ENCODE results near the gene AHCYL2.
"Not testable (repeated sequence)": the region's sequence is repeated elsewhere in the genome, so short reads cannot be mapped to it uniquely, and the experiment has no call there.

Gene AHCYL2

DNA sequence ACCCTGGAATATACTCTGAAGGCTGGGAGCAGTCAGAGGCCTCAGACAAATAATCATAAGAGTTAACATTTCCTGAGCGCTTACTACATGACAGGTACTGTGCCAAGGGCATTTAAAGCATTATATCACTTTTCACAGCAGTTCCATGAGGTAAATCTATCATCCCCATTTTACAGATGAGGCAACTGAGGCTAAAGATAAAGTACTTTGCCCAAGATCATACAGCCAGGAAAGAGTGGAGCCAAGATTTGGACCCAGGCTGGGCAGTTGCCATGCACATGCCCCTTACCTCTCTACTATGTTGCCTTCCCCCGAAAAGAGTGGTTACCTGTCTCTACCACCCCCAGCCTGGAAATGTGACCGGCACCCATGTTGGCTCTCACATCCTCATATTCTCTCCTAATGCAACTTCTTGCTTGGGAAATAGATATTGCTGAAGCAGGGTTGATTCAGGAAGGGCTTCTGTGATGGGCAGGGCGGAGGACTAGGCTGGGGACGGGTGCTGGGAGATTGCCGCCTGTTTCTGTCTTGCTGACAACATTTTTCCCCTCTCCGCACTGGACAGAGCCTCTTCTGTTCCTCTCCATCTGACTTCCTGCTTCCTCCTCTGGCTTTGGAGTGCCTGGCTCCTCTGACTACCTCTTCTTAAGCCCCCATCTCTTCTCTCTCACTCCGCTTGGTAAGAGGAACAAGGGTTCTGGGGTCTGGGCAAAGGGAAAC, 22.6 kb upstream of the AHCYL2 start:
- H3K4me3 Mint-ChIP-seq, result no peak overlapping the region
- H3K27me3 Mint-ChIP-seq, result peaks cover 2% of the 10 kb centered on the region
- no peaks in the 10 kb centered on the region for H3K4me1 Mint-ChIP-seq (ENCODE audit: low read depth)
- H3K36me3 Mint-ChIP-seq, result no peaks in the 10 kb centered on the region
- H3K9me3 Mint-ChIP-seq (ENCODE audit: low read depth), result no peaks in the 10 kb centered on the region
- H3K27ac Mint-ChIP-seq, result no peak overlapping the region

DNA sequence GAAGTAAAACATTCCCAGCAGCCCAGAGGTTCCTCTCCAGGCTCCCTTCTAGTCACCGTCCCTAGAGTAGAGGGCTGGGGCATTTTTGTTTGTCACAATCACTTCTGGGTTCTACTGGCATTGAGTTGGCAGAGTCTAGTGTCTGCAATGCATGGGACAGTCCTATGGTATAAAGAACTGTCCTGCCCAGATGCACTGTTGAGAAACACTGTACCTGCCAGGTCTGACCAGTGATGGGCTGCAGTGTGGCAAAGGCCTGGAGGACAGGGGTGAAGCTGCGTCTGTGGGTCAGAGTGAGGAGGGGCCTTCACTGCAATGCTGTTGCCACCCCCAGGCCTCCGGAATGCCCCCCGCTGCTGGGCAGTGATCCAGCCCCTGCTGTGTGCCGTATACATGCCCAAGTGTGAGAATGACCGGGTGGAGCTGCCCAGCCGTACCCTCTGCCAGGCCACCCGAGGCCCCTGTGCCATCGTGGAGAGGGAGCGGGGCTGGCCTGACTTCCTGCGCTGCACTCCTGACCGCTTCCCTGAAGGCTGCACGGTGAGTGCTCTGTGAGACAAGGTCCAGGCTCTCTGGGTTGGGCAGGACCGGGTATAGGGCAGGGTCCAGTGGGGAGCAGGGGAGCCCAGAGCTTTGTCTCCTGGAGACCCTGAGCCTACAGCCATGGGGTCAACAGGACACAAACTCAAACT, 21.6 kb upstream of the AHCYL2 start:
- Mint-ChIP-seq H3K4me3 (no peak overlapping the region), H3K4me1 (ENCODE audit: low read depth) (no peaks in the 10 kb centered on the region), H3K9me3 (ENCODE audit: low read depth) (no peaks in the 10 kb centered on the region), H3K27ac (no peak overlapping the region), H3K36me3 (no peaks in the 10 kb centered on the region), H3K27me3 (peaks cover 2% of the 10 kb centered on the region)

DNA sequence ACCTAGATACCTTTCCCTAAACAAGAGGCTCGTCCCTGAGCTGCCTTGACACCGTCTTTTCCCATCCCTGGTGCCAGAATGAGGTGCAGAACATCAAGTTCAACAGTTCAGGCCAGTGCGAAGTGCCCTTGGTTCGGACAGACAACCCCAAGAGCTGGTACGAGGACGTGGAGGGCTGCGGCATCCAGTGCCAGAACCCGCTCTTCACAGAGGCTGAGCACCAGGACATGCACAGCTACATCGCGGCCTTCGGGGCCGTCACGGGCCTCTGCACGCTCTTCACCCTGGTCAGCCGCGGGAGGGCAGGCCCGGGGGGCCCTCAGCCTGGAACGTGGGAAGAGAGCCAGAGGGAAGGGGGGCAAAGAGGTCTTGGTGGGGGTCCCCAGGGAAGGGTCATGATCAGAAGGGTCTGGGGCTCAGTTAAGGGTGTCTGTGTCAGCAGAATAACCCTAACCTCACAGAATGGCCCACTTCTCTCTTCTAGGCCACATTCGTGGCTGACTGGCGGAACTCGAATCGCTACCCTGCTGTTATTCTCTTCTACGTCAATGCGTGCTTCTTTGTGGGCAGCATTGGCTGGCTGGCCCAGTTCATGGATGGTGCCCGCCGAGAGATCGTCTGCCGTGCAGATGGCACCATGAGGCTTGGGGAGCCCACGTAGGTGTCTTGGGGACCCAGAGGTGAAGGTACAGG, 19.6 kb upstream of the AHCYL2 start:
- Mint-ChIP-seq H3K4me1 (ENCODE audit: low read depth) (no peaks in the 10 kb centered on the region), H3K4me3 (no peak overlapping the region), H3K27me3 (no peaks in the 10 kb centered on the region), H3K36me3 (no peaks in the 10 kb centered on the region), H3K27ac (no peak overlapping the region), H3K9me3 (ENCODE audit: low read depth) (no peaks in the 10 kb centered on the region)

DNA sequence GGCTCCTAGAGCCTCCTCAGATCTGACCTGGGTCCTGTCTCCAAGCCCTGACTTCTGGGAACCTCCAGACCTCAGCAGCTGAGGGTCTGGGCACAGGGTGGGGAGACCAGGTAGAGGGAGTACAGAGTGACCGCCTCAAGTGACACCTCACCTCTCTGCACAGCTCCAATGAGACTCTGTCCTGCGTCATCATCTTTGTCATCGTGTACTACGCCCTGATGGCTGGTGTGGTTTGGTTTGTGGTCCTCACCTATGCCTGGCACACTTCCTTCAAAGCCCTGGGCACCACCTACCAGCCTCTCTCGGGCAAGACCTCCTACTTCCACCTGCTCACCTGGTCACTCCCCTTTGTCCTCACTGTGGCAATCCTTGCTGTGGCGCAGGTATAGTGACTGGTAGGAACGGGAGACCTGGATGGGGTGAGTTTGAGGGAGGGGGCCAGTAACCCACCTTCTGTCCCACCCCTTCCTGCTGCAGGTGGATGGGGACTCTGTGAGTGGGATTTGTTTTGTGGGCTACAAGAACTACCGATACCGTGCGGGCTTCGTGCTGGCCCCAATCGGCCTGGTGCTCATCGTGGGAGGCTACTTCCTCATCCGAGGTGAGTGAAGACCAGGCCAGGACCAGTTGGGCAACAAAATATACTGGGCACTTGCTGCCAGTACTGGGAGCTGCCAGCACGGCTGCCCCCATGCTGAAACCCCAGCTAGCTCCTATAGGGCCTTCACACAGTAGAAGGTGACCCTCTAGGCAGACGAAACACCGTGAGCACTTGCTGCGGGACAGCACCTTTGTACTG, 18.6 kb upstream of the AHCYL2 start:
- no peaks in the 10 kb centered on the region for H3K4me1 Mint-ChIP-seq (ENCODE audit: low read depth)
- H3K27ac Mint-ChIP-seq, result no peak overlapping the region

DNA sequence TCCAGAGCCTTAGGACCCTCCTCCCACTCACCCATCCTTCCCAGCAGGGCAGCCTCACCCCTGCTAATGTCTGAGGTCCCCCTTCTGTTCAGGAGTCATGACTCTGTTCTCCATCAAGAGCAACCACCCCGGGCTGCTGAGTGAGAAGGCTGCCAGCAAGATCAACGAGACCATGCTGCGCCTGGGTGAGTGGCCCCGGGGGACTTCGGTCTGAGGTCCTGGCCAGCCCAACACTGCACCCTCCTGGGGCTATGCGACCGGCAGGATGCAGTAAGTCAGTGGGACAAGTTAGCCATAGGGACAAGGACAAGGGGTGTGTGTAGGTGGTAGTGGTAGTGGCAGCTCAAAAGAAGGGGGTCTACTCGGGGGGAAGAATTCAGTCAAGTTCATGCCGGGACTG, 16.2 kb upstream of the AHCYL2 start:
- Mint-ChIP-seq H3K27me3 (no peaks in the 10 kb centered on the region), H3K4me1 (ENCODE audit: low read depth) (no peaks in the 10 kb centered on the region), H3K36me3 (no peaks in the 10 kb centered on the region), H3K9me3 (ENCODE audit: low read depth) (no peaks in the 10 kb centered on the region), H3K27ac (no peak overlapping the region), H3K4me3 (no peak overlapping the region)

More for the DNA sequence above, 18.6 kb upstream of the AHCYL2 start:
- Mint-ChIP-seq H3K36me3 (no peaks in the 10 kb centered on the region), H3K9me3 (ENCODE audit: low read depth) (no peaks in the 10 kb centered on the region), H3K27me3 (no peaks in the 10 kb centered on the region), H3K4me3 (no peak overlapping the region)

DNA sequence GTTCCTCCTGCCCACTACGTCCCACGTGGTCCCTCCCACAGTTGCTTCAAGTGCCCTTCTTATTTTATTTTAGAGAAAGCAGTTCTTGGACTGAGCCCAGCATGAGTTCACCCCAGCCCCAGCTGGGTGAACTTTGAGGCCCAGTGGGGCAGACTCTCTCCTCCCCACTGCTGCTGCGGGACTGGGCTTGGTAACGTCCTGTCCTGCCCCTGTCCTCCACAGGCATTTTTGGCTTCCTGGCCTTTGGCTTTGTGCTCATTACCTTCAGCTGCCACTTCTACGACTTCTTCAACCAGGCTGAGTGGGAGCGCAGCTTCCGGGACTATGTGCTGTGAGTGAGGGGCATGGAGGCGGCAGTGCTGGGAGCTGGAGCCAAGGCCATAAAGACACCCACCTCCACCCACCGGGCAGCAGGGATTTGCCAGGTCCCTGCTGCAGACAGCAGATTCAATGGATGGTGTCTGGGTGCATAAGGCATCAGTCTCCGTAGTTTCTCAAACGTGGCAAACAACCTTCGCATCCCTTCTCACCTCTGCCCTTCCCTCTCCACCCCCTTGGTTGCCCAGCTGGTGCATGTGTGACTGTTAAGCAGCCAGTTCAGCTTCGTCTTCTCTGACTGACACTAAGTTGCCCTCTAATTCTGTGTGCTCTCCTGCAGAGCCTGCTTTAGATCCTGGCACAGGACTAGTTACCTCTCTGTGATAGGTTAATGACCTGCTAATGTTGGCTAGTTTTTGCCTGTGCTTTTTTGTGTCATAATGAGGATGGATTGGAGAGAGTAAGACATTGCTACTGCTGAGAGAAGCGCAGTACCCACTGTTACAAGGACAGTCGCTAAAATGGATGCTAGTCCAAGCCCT, 15.5 kb upstream of the AHCYL2 start:
- H3K4me3 Mint-ChIP-seq, result no peak overlapping the region
- H3K36me3 Mint-ChIP-seq, result no peaks in the 10 kb centered on the region
- H3K27me3 Mint-ChIP-seq, result no peaks in the 10 kb centered on the region
- no peaks in the 10 kb centered on the region for H3K9me3 Mint-ChIP-seq (ENCODE audit: low read depth)
- H3K27ac Mint-ChIP-seq, result no peak overlapping the region
- no peaks in the 10 kb centered on the region for H3K4me1 Mint-ChIP-seq (ENCODE audit: low read depth)

DNA sequence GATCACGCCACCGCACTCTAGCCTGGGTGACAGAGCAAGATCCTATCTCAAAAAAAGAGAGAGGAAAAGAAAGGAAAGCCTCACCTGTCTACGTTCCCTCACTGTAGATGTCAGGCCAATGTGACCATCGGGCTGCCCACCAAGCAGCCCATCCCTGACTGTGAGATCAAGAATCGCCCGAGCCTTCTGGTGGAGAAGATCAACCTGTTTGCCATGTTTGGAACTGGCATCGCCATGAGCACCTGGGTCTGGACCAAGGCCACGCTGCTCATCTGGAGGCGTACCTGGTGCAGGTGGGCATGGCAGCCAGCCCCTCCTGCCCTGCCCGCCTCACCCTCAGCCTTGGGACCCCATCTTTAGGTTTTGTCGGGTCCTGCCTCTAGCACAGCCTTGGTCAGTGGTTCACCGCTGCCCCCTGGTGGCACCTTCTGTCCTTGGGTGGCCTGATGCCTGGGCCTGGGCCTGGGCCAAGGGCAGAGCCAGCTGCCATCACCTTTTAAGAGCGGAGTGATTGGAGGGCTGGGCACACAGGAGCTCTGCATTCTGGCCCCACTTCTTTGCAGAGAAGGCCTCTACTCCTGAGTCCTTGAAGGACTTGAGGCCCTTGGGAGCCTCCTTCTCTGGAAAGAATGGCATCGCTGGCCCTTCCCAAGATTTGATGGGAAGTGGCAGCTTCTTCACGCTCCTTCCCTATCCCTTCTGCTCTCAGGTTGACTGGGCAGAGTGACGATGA, 14.4 kb upstream of the AHCYL2 start:
- Mint-ChIP-seq H3K27ac (no peak overlapping the region), H3K4me3 (no peak overlapping the region), H3K27me3 (no peaks in the 10 kb centered on the region), H3K36me3 (no peaks in the 10 kb centered on the region), H3K4me1 (ENCODE audit: low read depth) (no peaks in the 10 kb centered on the region), H3K9me3 (ENCODE audit: low read depth) (no peaks in the 10 kb centered on the region)

DNA sequence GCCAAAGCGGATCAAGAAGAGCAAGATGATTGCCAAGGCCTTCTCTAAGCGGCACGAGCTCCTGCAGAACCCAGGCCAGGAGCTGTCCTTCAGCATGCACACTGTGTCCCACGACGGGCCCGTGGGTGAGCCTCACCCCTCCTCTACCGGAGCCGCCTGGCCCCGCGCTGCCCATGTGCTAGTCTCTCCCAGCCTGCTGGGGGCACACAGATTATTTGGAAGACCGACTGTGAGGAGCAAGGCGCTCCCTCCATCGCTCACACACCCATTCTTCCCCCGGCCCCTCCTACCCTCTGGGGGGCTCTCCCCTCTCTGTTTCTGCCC, 13.9 kb upstream of the AHCYL2 start:
- H3K36me3 Mint-ChIP-seq, result no peaks in the 10 kb centered on the region

DNA sequence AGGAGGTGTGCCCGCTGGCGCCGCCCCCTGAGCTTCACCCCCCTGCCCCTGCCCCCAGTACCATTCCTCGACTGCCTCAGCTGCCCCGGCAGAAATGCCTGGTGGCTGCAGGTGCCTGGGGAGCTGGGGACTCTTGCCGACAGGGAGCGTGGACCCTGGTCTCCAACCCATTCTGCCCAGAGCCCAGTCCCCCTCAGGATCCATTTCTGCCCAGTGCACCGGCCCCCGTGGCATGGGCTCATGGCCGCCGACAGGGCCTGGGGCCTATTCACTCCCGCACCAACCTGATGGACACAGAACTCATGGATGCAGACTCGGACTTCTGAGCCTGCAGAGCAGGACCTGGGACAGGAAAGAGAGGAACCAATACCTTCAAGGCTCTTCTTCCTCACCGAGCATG, 12.7 kb upstream of the AHCYL2 start:
- Mint-ChIP-seq H3K9me3 (ENCODE audit: low read depth) (no peaks in the 10 kb centered on the region), H3K4me1 (ENCODE audit: low read depth) (no peaks in the 10 kb centered on the region), H3K4me3 (no peak overlapping the region), H3K27ac (no peak overlapping the region), H3K27me3 (no peaks in the 10 kb centered on the region), H3K36me3 (no peaks in the 10 kb centered on the region)

More for the DNA sequence above, 13.9 kb upstream of the AHCYL2 start:
- Mint-ChIP-seq H3K4me1 (ENCODE audit: low read depth) (no peaks in the 10 kb centered on the region), H3K27ac (no peak overlapping the region), H3K9me3 (ENCODE audit: low read depth) (no peaks in the 10 kb centered on the region), H3K27me3 (no peaks in the 10 kb centered on the region), H3K4me3 (no peak overlapping the region)

DNA sequence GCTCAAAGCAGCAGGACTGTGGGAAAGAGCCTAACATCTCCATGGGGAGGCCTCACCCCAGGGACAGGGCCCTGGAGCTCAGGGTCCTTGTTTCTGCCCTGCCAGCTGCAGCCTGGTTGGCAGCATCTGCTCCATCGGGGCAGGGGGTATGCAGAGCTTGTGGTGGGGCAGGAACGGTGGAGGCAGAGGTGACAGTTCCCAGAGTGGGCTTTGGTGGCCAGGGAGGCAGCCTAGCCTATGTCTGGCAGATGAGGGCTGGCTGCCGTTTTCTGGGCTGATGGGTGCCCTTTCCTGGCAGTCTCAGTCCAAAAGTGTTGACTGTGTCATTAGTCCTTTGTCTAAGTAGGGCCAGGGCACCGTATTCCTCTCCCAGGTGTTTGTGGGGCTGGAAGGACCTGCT, 12.2 kb upstream of the AHCYL2 start:
- Mint-ChIP-seq H3K36me3 (no peaks in the 10 kb centered on the region), H3K4me1 (ENCODE audit: low read depth) (no peaks in the 10 kb centered on the region), H3K27ac (no peak overlapping the region), H3K27me3 (no peaks in the 10 kb centered on the region), H3K9me3 (ENCODE audit: low read depth) (no peaks in the 10 kb centered on the region), H3K4me3 (no peak overlapping the region)

DNA sequence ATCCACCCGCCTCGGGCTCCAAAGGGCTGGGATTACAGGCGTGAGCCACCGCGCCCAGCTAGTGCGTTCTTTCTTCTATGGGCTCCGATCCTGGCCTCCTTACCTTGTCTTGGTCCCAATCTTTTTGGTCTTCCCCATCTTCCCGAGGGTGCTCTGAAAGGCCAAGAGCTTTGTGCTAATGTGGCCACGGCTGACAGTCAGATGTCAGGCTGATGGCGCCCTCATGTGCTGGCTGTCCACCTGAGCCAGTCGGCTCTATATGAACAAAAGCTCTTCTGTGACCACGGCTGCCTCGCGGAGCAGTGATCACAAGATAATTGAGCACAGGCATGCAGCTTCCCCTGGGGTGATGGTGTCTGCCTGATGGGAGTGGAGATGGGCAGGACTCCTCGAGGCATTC, 11.0 kb upstream of the AHCYL2 start:
- no peak overlapping the region for H3K4me3 Mint-ChIP-seq
- H3K27me3 Mint-ChIP-seq, result peaks cover 2% of the 10 kb centered on the region
- H3K36me3 Mint-ChIP-seq, result no peaks in the 10 kb centered on the region
- no peaks in the 10 kb centered on the region for H3K9me3 Mint-ChIP-seq (ENCODE audit: low read depth)
- H3K27ac Mint-ChIP-seq, result no peak overlapping the region
- H3K4me1 Mint-ChIP-seq (ENCODE audit: low read depth), result no peaks in the 10 kb centered on the region

DNA sequence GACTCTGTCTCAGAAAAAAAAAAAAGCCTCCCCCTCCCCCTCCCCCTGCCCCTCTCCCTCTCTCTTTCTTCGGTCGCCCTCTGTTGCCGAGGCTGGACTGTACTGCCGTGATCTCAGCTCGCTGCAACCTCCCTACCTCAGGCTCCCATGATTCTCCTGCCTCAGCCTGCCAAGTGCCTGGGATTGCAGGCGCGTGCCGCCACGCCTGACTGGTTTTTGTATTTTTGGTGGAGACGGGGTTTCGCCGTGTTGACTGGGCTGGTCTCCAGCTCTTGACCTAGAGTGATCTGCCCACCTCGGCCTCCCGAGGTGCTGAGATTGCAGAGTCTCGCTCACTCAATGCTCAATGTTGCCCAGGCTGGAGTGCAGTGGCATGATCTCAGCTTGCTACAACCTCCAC, 9.1 kb upstream of the AHCYL2 start:
- not testable (repeated sequence) for H3K36me3 Mint-ChIP-seq; H3K9me3 Mint-ChIP-seq (ENCODE audit: low read depth); H3K27me3 Mint-ChIP-seq; H3K4me1 Mint-ChIP-seq (ENCODE audit: low read depth); H3K27ac Mint-ChIP-seq; H3K4me3 Mint-ChIP-seq

DNA sequence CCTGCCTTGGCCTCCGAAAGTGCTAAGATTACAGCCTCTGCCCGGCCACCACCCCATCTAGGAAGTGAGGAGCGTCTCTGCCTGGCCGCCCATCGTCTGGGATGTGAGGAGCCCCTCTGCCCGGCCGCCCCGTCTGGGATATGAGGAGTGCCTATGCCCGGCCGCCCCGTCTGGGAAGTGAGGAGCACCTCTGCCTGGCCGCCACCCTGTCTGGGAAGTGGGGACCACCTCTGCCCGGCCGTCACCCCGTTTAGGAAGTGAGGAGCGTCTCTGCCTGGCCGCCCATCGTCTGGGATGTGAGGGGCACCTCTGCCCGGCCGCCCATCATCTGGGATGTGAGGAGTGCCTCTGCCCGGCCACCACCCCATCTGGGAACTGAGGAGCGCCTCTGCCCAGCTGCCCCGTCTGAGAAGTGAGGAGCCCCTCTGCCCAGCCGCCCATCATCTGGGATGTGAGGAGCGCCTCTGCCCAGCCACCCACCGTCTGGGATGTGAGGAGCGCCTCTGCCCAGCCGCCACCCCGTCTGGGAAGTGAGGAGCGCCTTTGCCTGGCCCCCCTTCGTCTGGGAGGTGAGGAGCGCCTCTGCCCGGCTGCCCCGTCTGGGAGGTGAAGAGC, 8.6 kb upstream of the AHCYL2 start:
- H3K27me3 Mint-ChIP-seq; H3K4me1 Mint-ChIP-seq (ENCODE audit: low read depth); H3K9me3 Mint-ChIP-seq (ENCODE audit: low read depth); H3K4me3 Mint-ChIP-seq; H3K27ac Mint-ChIP-seq; H3K36me3 Mint-ChIP-seq: not testable (repeated sequence)

All from activated naive CD8-positive, alpha-beta T cell (primary cell).